Esophagus muscularis mucosa (tissue), 4 donors: ENCODE results near the gene ZC3HAV1. TPM values are rescaled to one million over a fixed set of nuclear protein-coding genes. Genes with fewer than 3 reads are reported as not detected.
A peak's percentile ranks its signal among the peaks of the same experiment; 100 is the strongest.
"Not testable (repeated sequence)": the region's sequence is repeated elsewhere in the genome, so short reads cannot be mapped to it uniquely, and the experiment has no call there.

Source experiments
- DNase-seq: peaks from one replicate; pipeline ENCODE4 v3.0.0-alpha.2; 2017; ENCODE audit errors: extremely low spot score
- H3K27ac ChIP-seq, 4 donors: fragments of 200-600 bp; sonication (generic); replicated peaks in 1 of 4; 1 replicate in 3 of 4; 2 replicates in 1 of 4; pipeline ENCODE4 v1.5.1; 2016 to 2019; ENCODE audit warnings: mild to moderate bottlenecking in 1 of 4
- H3K27me3 ChIP-seq, 4 donors: fragments of 200-600 bp; sonication (generic); one replicate each; pipeline versions ENCODE4 v1.5.1 to v1.6.0; 2016 to 2019
- H3K36me3 ChIP-seq, 4 donors: fragments of 200-600 bp; sonication (generic); one replicate each; pipeline ENCODE4 v1.5.1; 2016 to 2019
- H3K4me1 ChIP-seq, 4 donors: fragments of 200-600 bp; sonication (generic); one replicate each; pipeline ENCODE4 v1.5.1; 2016 to 2019
- H3K4me3 ChIP-seq, 4 donors: fragments of 200-600 bp; sonication (generic); 1 replicate in 2 of 4; 2 replicates in 2 of 4; pipeline ENCODE4 v1.5.1; 2016 to 2019; ENCODE audit warnings: mild to moderate bottlenecking in 4 of 4, moderate library complexity in 1 of 4
- H3K9me3 ChIP-seq, 4 donors: fragments of 200-600 bp; sonication (generic); 1 replicate in 3 of 4; 2 replicates in 1 of 4; pipeline ENCODE4 v1.5.1; 2016 to 2019
- CTCF ChIP-seq, 3 experiments: fragments of 200-600 bp in 2 of 3; fragments of 450-650 bp in 1 of 3; sonication (generic) in 2 of 3; IDR thresholded peaks; one replicate each; pipeline ENCODE4 v1.5.1; 2017 to 2019; ENCODE audit warnings: antibody characterized with exemption in 3 of 3, mild to moderate bottlenecking in 2 of 3, moderate library complexity in 1 of 3
- EP300 ChIP-seq: sonication (generic); formaldehyde crosslinking; IDR thresholded peaks from one replicate; pipeline ENCODE4 v1.6.1; 2017; ENCODE audit warnings: antibody characterized with exemption
- POLR2A ChIP-seq: fragments of 450-650 bp; IDR thresholded peaks from one replicate; pipeline ENCODE4 v1.6.1; 2017; ENCODE audit warnings: antibody characterized with exemption, moderate library complexity, mild to moderate bottlenecking, low read depth
- POLR2AphosphoS5 ChIP-seq, 2 donors: sonication (generic); formaldehyde crosslinking; IDR thresholded peaks; one replicate each; pipeline ENCODE4 v1.6.1; 2017; ENCODE audit warnings: antibody characterized with exemption in 2 of 2
- WGBS: methylation state at CpG from one replicate; pipeline ENCODE4 v1.1.5; 2018; 5-methylcytosine and 5-hydroxymethylcytosine counted together
- intact Hi-C: fragments of 100-400 bp; cut with DNase I; formaldehyde crosslinking; loops from one replicate; pipeline ENCODE4 v1.15.1; 2023
- total RNA-seq, 4 donors: library from RNA; depleted of rRNA; stranded (reverse); fragments of >200 nt; gene quantifications; one replicate each; pipeline versions ENCODE4 v1.1.0 to v1.2.1, GENCODE V29; 2016

ZC3HAV1 gene
- total RNA-seq, 4 donors from 2014 or later = 23.7 to 29.5 (median 27.6) TPM

DNA sequence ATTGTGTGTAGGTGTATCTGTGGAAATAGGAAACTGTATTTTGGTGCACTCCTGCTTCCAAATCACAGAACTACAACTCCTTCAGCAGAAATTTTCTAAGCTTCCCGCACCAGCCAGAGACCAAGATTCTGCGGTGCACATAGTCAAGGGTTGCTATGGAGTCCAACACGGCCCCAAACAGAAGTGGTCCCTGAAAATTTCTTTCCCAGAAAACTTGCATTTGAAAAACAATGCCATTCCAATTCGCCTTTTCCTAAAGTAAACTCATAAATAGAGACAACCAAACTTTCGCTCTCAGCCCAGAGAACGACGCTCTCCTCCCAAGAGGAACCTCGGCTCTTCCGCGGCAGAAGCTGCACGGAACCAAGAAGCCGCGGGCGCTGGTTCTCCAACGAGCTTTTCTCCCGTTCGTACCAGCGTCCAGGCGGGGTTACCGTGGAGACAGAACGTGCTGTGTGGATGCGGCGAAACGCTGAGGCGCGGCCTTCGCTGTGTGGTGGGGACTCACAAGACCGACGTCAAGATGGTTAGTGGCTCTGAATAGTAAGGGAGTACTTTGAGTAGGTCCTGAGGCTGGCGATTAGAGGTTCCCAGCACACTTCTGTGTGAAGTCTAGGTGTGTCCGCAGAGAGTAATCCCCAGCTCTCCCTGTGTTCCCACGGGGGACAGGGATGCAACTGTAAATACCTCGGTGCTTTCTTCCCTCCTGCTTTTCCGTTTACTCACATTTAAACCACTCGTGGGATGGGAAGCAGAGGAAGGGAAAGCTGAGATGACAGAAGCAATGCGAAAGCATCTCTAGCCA, 24.0 kb upstream of the ZC3HAV1 start:
- intact Hi-C loops = loop anchor here (10.0 kb wide), 2 partner anchors 91 to 1249 kb away; no protein-coding TSS in a partner anchor
- peak overlapping the region; percentile 58 to 72 (median 70) for H3K27ac ChIP-seq

GRCh38 chr7:139132887-139133286, 23.4 kb upstream of the ZC3HAV1 start:
- intact Hi-C loops = loop anchor here (10.0 kb wide), 2 partner anchors 92 to 1248 kb away; no protein-coding TSS in a partner anchor
- H3K4me1 ChIP-seq = peaks cover 8 to 18% (median 16%) of the 10 kb centered on the region in 4 donors
- H3K27me3 ChIP-seq = no peaks in the 10 kb centered on the region
- TF ChIP-seq CTCF (IDR thresholded peaks at IDR 0.05) = no peak
- TF ChIP-seq EP300 = no peak
- TF ChIP-seq POLR2A = no peak
- TF ChIP-seq POLR2AphosphoS5 (IDR thresholded peaks at IDR 0.05) = no peak
- peaks cover 0 to 16% (median 2%) of the 10 kb centered on the region in 4 donors for H3K36me3 ChIP-seq
- H3K4me3 ChIP-seq = peak overlapping the region; percentile 47 to 76 (median 62)
- peak overlapping the region; percentile 58 to 72 (median 70) for H3K27ac ChIP-seq
- WGBS = 35% methylated on average over 6 of the region's 6 CpGs
- DNase-seq = no peak
- no peaks in the 10 kb centered on the region for H3K9me3 ChIP-seq

More for the DNA sequence above, 24.0 kb upstream of the ZC3HAV1 start:
- peak; percentile 93 for DNase-seq
- Histone ChIP-seq H3K4me3 (peak overlapping the region; percentile 47 to 76 (median 62)), H3K27me3 (no peaks in the 10 kb centered on the region), H3K4me1 (peaks cover 8 to 18% (median 16%) of the 10 kb centered on the region in 4 donors), H3K9me3 (no peaks in the 10 kb centered on the region), H3K36me3 (peaks cover 0 to 19% (median 2%) of the 10 kb centered on the region in 4 donors)
- TF ChIP-seq POLR2A = no peak
- no peak for TF ChIP-seq EP300
- peak; percentile 60 to 83 for TF ChIP-seq POLR2AphosphoS5 (IDR thresholded peaks at IDR 0.05)
- peak in 1 of 3 experiments; percentile 22 for TF ChIP-seq CTCF (IDR thresholded peaks at IDR 0.05)
- under 1% methylated on average over 36 of the region's 36 CpGs for whole genome bisulfite sequencing

- intact Hi-C loops = loop anchor here (10.0 kb wide), 2 partner anchors 93 to 1247 kb away; no protein-coding TSS in a partner anchor
Measured at GRCh38 chr7:139131601-139132041, 22.1 kb upstream of the ZC3HAV1 start.

GRCh38 chr7:139129814-139130213, 20.3 kb upstream of the ZC3HAV1 start:
- not testable (repeated sequence) for DNase-seq, H3K4me3 ChIP-seq, H3K27ac ChIP-seq, H3K27me3 ChIP-seq, H3K36me3 ChIP-seq, H3K9me3 ChIP-seq
- H3K4me1 ChIP-seq = peaks cover 8 to 18% (median 16%) of the 10 kb centered on the region in 4 donors
- intact Hi-C loops = loop anchor here (10.0 kb wide), 2 partner anchors 95 to 1245 kb away; no protein-coding TSS in a partner anchor
- WGBS = 100% methylated on average over 2 of the region's 2 CpGs

More at GRCh38 chr7:139131601-139132041, 22.1 kb upstream of the ZC3HAV1 start:
- DNase-seq = no peak
- Histone ChIP-seq H3K27me3 (no peaks in the 10 kb centered on the region), H3K4me3 (no peak overlapping the region), H3K9me3 (no peaks in the 10 kb centered on the region), H3K4me1 (peaks cover 8 to 18% (median 16%) of the 10 kb centered on the region in 4 donors), H3K27ac (no peak overlapping the region), H3K36me3 (peaks cover 0 to 10% (median 2%) of the 10 kb centered on the region in 4 donors)
- no peak for TF ChIP-seq EP300
- 75% methylated on average over 2 of the region's 2 CpGs for WGBS

DNA sequence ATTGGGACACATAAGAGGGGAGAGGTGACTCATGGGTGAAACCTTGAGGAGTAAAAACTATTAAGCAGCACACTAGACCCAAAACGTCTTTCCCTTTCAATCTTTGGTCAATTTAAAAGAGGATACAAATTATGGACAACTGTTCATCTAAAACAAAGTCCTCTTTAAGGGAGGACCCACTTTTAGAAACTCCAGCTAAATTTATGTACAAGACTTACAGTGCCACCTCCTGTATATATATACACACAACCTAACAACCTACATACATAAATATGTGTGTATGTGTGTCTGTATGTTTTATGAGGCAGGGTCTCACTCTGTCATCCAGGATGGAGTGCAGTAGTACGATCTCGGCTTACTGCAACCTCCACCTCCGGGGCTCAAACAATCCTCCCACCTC, 18.1 kb upstream of the ZC3HAV1 start:
- Histone ChIP-seq H3K27me3 (peaks cover 0 to 15% (median 0%) of the 10 kb centered on the region in 4 donors), H3K27ac (no peak overlapping the region), H3K36me3 (no peaks in the 10 kb centered on the region), H3K9me3 (no peaks in the 10 kb centered on the region), H3K4me3 (no peak overlapping the region), H3K4me1 (peaks cover 0 to 3% (median 1%) of the 10 kb centered on the region in 4 donors)
- intact Hi-C loops = no loop called here
- 77% methylated on average over 4 of the region's 4 CpGs for WGBS
- no peak for DNase-seq
- TF ChIP-seq CTCF (IDR thresholded peaks at IDR 0.05) (no peak), EP300 (no peak), POLR2AphosphoS5 (IDR thresholded peaks at IDR 0.05) (no peak), POLR2A (no peak)
